Activated CD8-positive, alpha-beta T cell treated with anti-CD3 and anti-CD28 coated beads for 36 hours (primary cell): ENCODE results near the gene SBF2. TPM values are rescaled to one million over a fixed set of nuclear protein-coding genes. Genes with fewer than 3 reads are reported as not detected.

ENCODE experiments used
- ATAC-seq: fragments of 200-7000 bp; cut with Tn5 transposase; one replicate; pipeline ENCODE4 v1.10.0; 2021; ENCODE audit warnings: mild to moderate bottlenecking, moderate library complexity
- CTCF ChIA-PET: fragments of 350-600 bp; sonication (Branson Sonifier 250); formaldehyde crosslinking; loops from one replicate; lab custom pipeline; 2021; ENCODE audit warnings: antibody characterized with exemption; lab: Charles Lee
- POLR2A ChIA-PET: fragments of 350-600 bp; sonication (Branson Sonifier 250); formaldehyde crosslinking; loops from one replicate; lab custom pipeline; 2021; ENCODE audit warnings: antibody characterized with exemption; lab: Charles Lee
- DNase-seq: peaks from one replicate; pipeline ENCODE4 v3.0.0-alpha.2; 2020
- H3K27ac Mint-ChIP-seq: one replicate; pipeline ENCODE4 v1.8.0; 2021; ENCODE audit warnings: mild to moderate bottlenecking, mixed read lengths
- H3K27me3 Mint-ChIP-seq: one replicate; pipeline ENCODE4 v1.8.0; 2021; ENCODE audit warnings: mixed read lengths
- H3K36me3 Mint-ChIP-seq: one replicate; pipeline ENCODE4 v1.8.0; 2021; ENCODE audit warnings: low read depth, mixed read lengths
- H3K4me1 Mint-ChIP-seq: one replicate; pipeline ENCODE4 v1.8.0; 2021; ENCODE audit warnings: low read depth, mixed read lengths
- H3K4me3 Mint-ChIP-seq: one replicate; pipeline ENCODE4 v1.8.0; 2021; ENCODE audit warnings: mild to moderate bottlenecking, moderate library complexity, mixed read lengths
- H3K9me3 Mint-ChIP-seq: one replicate; pipeline ENCODE4 v1.8.0; 2021; ENCODE audit warnings: mixed read lengths
- intact Hi-C: fragments of 100-400 bp; cut with micrococcal nuclease; formaldehyde crosslinking; loops from one replicate; pipeline ENCODE4 v1.10.0; 2022
- total RNA-seq, 2 experiments: library from RNA; stranded (reverse); gene quantifications; one replicate each; pipeline ENCODE4 v1.2.3, GENCODE V29; 2021
- TF ChIP-seq, protein P1 (sequence below): fragments of 200-600 bp; IDR thresholded peaks from one replicate; pipeline ENCODE4 v1.8.0; 2022; ENCODE audit warnings: antibody characterized with exemption, mild to moderate bottlenecking

Gene SBF2
- total RNA-seq, 2 experiments from 2014 or later: 10.0 to 11.0 TPM

DNA sequence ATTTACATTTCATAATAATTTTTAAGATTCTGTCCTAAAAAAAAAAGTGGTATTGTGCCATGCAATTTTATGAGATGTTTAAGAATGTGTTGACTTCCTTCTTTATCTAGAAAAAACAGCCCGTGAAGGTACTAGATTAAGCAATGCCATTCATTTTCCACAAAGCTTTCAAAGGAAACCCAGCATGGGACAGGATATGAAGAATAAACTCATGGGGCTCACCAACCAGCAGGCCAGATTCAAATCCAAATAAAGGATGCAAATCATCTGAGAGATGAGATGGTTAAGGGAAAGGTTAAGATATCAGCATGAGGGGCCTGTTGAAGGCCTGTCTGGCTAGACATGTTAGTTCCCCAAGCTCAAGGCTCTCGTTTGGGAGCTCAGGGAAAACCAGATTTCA is 431.0 kb downstream of the SBF2 start:
- peaks cover 33% of the 10 kb centered on the region for H3K4me1 Mint-ChIP-seq
- intact Hi-C loops: no loop called here
- CTCF ChIA-PET: interaction anchor here (0.7 to 1.3 kb wide), 14 partner anchors 11 to 742 kb away, joined by 3 to 6 read pairs (median 4); partner anchors contain the start of gene ADM
- TF ChIP-seq, protein P1, sequence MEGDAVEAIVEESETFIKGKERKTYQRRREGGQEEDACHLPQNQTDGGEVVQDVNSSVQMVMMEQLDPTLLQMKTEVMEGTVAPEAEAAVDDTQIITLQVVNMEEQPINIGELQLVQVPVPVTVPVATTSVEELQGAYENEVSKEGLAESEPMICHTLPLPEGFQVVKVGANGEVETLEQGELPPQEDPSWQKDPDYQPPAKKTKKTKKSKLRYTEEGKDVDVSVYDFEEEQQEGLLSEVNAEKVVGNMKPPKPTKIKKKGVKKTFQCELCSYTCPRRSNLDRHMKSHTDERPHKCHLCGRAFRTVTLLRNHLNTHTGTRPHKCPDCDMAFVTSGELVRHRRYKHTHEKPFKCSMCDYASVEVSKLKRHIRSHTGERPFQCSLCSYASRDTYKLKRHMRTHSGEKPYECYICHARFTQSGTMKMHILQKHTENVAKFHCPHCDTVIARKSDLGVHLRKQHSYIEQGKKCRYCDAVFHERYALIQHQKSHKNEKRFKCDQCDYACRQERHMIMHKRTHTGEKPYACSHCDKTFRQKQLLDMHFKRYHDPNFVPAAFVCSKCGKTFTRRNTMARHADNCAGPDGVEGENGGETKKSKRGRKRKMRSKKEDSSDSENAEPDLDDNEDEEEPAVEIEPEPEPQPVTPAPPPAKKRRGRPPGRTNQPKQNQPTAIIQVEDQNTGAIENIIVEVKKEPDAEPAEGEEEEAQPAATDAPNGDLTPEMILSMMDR: no peak
- no peaks in the 10 kb centered on the region for H3K9me3 Mint-ChIP-seq
- POLR2A ChIA-PET: no interaction called here
- no peak overlapping the region for H3K27ac Mint-ChIP-seq
- peaks cover 3% of the 10 kb centered on the region for H3K36me3 Mint-ChIP-seq
- no peak overlapping the region for H3K4me3 Mint-ChIP-seq
- H3K27me3 Mint-ChIP-seq: no peaks in the 10 kb centered on the region
- ATAC-seq (no peak), DNase-seq (no peak)

DNA sequence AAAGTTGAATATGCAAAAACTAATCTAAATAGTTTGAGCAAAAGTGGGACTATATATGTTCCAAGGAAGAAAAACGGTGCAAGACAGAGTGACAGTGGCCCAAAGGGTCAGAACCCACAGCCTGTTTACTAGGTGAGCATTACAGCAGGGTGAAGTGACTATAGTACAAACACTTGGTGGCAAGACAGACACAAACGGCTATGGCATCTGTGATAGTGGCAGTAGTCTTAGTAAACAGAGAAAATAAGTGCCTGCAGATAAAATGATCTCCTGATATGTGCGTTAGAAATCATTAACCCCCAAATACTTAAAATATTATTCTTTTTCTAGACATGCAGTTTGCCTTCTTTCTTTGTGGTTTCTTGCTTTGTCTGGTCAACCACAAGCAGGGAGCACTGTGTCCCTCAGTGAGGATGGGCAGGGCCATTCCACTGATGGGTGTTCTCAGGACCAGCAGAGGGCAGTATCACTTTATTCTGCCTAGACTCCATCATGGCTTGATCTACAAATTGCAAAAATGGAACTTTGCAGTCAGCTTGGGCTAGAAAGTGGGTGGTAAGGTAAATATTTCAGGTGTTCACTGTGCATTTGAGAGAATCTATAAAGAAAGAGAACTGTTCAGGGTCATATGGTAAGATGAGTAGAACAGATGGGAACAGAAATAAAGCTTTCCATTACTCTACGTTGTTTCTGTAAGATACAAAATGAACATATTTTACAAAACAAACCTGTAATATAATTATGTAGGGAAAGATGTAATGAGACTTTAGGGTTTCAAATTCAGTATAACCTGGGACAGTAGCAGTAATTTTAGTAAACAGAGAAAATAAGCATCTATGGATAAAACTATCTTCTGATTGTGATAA is 431.9 kb downstream of the SBF2 start:
- TF ChIP-seq, protein P1: peak; percentile 86
- Mint-ChIP-seq H3K36me3 (no peaks in the 10 kb centered on the region), H3K9me3 (no peaks in the 10 kb centered on the region), H3K4me3 (no peak overlapping the region), H3K4me1 (peaks cover 35% of the 10 kb centered on the region), H3K27ac (no peak overlapping the region), H3K27me3 (no peaks in the 10 kb centered on the region)
- DNase-seq (peak; percentile 70), ATAC-seq (peak; percentile 68)
- ChIA-PET CTCF (interaction anchor here (0.6 to 1.7 kb wide), 18 partner anchors 11 to 743 kb away, joined by 3 to 8 read pairs (median 4); partner anchors contain the start of gene ADM), POLR2A (interaction anchor here (0.7 kb wide), 1 partner anchor 189 kb away, joined by 3 read pairs; no protein-coding TSS in a partner anchor)
- intact Hi-C loops: loop anchor here (2.0 kb wide), 1 partner anchor 109 kb away; no protein-coding TSS in a partner anchor

DNA sequence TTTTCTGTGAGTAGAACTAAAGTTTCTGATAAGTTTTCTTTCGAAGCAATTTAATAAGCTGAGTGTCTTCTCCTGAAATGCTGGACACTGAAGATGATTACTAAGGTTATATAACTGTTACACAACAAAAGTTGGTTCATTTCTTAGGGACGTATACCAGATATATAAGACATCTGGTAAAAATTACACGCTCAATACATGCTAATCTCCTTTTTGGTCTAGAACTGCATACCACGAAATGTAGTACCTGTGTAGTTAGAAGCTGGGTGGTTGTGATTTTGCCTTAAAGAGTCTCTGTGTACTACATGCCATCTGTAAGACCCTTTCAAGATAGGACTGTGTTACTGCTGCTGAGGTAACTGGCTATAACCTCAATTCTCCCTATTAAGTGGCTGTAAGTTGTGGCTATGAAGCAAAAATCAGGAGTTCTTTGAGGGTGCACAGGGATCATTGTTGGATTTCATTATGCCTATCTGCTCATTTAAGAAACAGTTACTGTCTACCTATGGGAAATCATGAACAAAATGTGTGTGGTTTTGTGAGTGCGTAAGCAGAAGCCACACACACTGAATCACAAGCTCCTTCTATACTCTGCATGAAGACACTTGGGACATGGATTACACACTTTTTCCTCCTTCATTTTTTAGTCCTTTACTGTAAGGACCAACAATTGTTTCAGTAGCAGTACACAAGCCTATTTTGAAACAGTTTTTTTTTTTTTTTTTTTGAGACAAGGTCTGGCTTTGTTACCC is 434.3 kb downstream of the SBF2 start:
- DNase-seq: peak; percentile 53
- H3K36me3 Mint-ChIP-seq: no peaks in the 10 kb centered on the region
- intact Hi-C loops: loop anchor here (2.0 kb wide), 1 partner anchor 107 kb away; no protein-coding TSS in a partner anchor
- no peaks in the 10 kb centered on the region for H3K9me3 Mint-ChIP-seq
- CTCF ChIA-PET: interaction anchor here (0.9 to 3.0 kb wide), 7 partner anchors 9 to 465 kb away, joined by 3 to 12 read pairs (median 3); no protein-coding TSS in a partner anchor
- H3K27ac Mint-ChIP-seq: peak overlapping the region; percentile 39
- POLR2A ChIA-PET: interaction anchor here (0.7 to 1.1 kb wide), 3 partner anchors 355 to 804 kb away, joined by 3 read pairs; no protein-coding TSS in a partner anchor
- TF ChIP-seq, protein P1: no peak
- H3K4me3 Mint-ChIP-seq: no peak overlapping the region
- ATAC-seq: peak; percentile 83
- H3K27me3 Mint-ChIP-seq: no peaks in the 10 kb centered on the region
- H3K4me1 Mint-ChIP-seq: peaks cover 35% of the 10 kb centered on the region

DNA sequence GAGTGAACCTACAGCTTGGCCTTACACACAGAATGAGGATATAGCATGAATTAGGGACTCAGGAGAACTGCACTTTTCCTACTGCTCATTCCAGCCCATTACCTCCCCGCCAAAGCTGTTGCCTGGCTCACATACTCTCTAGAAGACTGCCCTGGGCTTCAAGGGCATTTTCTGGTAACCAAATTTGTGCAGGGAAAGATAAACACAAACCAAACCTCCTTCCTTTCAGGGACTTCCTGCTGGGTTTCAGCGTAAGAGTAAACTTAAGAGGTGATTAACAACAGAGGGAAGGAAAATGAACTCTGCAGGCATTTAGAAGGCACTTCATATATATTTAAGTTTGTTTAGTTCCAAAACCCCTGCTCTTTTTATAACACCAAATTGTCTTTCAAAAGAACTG is 435.2 kb downstream of the SBF2 start:
- no peak for DNase-seq
- H3K36me3 Mint-ChIP-seq: no peaks in the 10 kb centered on the region
- intact Hi-C loops: no loop called here
- ChIA-PET CTCF (interaction anchor here (3.0 kb wide), 1 partner anchor 100 kb away, joined by 12 read pairs; no protein-coding TSS in a partner anchor), POLR2A (no interaction called here)
- no peak overlapping the region for H3K4me3 Mint-ChIP-seq
- peaks cover 35% of the 10 kb centered on the region for H3K4me1 Mint-ChIP-seq
- peak overlapping the region; percentile 76 for H3K27ac Mint-ChIP-seq
- no peaks in the 10 kb centered on the region for H3K27me3 Mint-ChIP-seq
- ATAC-seq: no peak
- no peaks in the 10 kb centered on the region for H3K9me3 Mint-ChIP-seq
- TF ChIP-seq, protein P1: no peak
